Activated naive CD8-positive, alpha-beta T cell treated with anti-CD3 and anti-CD28 coated beads, Interleukin-2, amount 50 U/mL, for 24 hours (primary cell): ENCODE results near the gene MTHFSD.

Experiments
- ATAC-seq: fragments of 150-1000 bp; cut with Tn5 transposase; one replicate; pipeline ENCODE4 v1.10.0; 2021
- DNase-seq: peaks from one replicate; pipeline ENCODE4 v3.0.0; 2021
- H3K27ac Mint-ChIP-seq: one replicate; pipeline ENCODE4 v1.8.0; 2021; ENCODE audit warnings: mild to moderate bottlenecking, mixed read lengths
- H3K27me3 Mint-ChIP-seq: one replicate; pipeline ENCODE4 v1.8.0; 2021; ENCODE audit warnings: mixed read lengths
- H3K36me3 Mint-ChIP-seq: one replicate; pipeline ENCODE4 v1.8.0; 2021; ENCODE audit warnings: low read depth, mixed read lengths
- H3K4me1 Mint-ChIP-seq: one replicate; pipeline ENCODE4 v1.8.0; 2021; ENCODE audit warnings: mixed read lengths
- H3K4me3 Mint-ChIP-seq: one replicate; pipeline ENCODE4 v1.8.0; 2021; ENCODE audit warnings: mild to moderate bottlenecking, moderate library complexity, mixed read lengths
- H3K9me3 Mint-ChIP-seq: one replicate; pipeline ENCODE4 v1.8.0; 2021; ENCODE audit warnings: mixed read lengths

MTHFSD gene

DNA sequence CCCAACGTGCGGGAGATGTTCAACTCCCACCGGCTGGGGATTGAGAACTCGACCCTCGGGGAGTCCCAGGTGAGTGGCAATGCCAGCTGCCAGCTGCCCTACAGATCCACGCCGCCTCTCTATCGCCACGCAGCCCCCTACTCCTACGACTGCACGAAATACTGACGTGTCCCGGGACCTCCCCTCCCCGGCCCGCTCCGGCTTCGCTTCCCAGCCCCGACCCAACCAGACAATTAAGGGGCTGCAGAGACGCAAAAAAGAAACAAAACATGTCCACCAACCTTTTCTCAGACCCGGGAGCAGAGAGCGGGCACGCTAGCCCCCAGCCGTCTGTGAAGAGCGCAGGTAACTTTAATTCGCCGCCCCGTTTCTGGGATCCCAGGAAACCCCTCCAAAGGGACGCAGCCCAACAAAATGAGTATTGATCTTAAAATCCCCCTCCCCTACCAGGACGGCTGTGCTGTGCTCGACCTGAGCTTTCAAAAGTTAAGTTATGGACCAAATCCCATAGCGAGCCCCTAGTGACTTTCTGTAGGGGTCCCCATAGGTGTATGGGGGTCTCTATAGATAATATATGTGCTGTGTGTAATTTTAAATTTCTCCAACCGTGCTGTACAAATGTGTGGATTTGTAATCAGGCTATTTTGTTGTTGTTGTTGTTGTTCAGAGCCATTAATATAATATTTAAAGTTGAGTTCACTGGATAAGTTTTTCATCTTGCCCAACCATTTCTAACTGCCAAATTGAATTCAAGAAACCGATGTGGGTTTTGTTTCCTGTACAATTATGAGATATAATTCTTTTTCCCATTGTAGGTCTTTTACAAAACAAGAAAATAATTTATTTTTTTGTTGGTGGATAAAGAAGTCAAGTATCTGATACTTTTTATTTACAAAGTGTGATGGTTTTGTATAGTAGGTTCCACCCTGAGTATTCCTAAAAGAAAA lies 13.9 kb upstream of the MTHFSD start:
- Mint-ChIP-seq H3K4me3 (no peak overlapping the region), H3K36me3 (peaks cover 2% of the 10 kb centered on the region), H3K4me1 (peaks cover 7% of the 10 kb centered on the region), H3K27ac (no peak overlapping the region), H3K9me3 (no peaks in the 10 kb centered on the region), H3K27me3 (peaks cover 69% of the 10 kb centered on the region)
- ATAC-seq, result no peak
- no peak for DNase-seq

GRCh38 chr16:86567701-86568581 lies 12.9 kb upstream of the MTHFSD start:
- Mint-ChIP-seq H3K9me3 (no peaks in the 10 kb centered on the region), H3K36me3 (peaks cover 2% of the 10 kb centered on the region), H3K4me1 (peaks cover 13% of the 10 kb centered on the region), H3K4me3 (no peak overlapping the region), H3K27me3 (peaks cover 72% of the 10 kb centered on the region), H3K27ac (no peak overlapping the region)
- ATAC-seq (no peak), DNase-seq (no peak)

- peaks cover 70% of the 10 kb centered on the region for H3K27me3 Mint-ChIP-seq
- ATAC-seq (peak; percentile 20), DNase-seq (no peak)
- no peak overlapping the region for H3K4me3 Mint-ChIP-seq
- H3K4me1 Mint-ChIP-seq, result peaks cover 13% of the 10 kb centered on the region
- no peak overlapping the region for H3K27ac Mint-ChIP-seq
- H3K9me3 Mint-ChIP-seq, result no peaks in the 10 kb centered on the region
- peaks cover 2% of the 10 kb centered on the region for H3K36me3 Mint-ChIP-seq
Measured at GRCh38 chr16:86566966-86567700, 12.1 kb upstream of the MTHFSD start.

- Mint-ChIP-seq H3K36me3 (peaks cover 2% of the 10 kb centered on the region), H3K4me3 (no peak within 1 kb of the TSS), H3K27me3 (peaks cover 70% of the 10 kb centered on the region), H3K9me3 (no peaks in the 10 kb centered on the region), H3K4me1 (peaks cover 13% of the 10 kb centered on the region), H3K27ac (no peak within 1 kb of the TSS)
- no peak for ATAC-seq
- DNase-seq, result peak; percentile 55
Measured at GRCh38 chr16:86566601-86566965, 11.5 kb upstream of the MTHFSD start, which contains the start of gene FOXC2. FOXC2 (plus strand) TSS chr16:86566829; CDS start chr16:86567336, 507 bp downstream.

DNA sequence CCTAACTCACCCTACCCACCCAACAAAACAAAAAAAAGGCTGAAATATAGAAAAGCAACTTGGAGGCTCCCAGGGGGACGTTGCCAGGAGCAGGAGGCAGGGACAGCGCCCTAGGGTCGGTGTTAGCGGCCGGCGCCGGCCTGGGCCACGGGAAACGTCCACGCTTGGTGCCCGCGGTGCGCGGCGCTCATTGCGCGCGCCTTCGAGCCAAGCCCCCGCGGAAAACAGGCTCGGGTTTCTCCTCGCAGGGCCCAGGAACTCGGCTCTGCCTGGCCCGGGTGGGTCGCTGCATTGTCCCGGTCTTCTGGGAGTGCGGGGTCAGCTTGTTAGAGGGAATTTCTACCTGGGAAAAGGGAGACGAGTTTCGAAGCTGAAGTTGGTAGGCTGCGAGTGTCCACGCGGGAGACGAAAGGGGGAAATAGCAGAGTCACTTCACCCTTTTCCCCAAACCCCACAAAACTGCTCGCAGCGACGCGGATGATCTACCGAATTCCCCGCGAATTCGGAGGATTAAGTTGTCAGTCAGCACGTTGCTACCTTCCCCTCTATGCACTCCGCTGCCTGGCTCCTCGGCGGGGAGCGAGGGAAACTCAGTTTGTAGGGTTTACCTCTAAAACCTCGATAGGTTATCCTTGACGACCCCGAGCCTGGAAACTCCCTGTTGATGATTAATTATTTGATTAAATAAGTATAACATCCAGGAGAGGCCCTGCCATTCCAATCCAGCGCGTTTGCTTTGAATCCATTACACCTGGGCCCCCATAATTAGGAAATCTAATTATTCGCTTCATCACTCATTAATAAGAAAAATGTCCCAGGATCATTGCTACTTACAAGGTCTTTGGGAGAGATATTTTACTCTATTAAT lies 10.8 kb upstream of the MTHFSD start:
- Mint-ChIP-seq H3K36me3 (peaks cover 2% of the 10 kb centered on the region), H3K9me3 (no peaks in the 10 kb centered on the region), H3K4me3 (no peak overlapping the region), H3K4me1 (peaks cover 13% of the 10 kb centered on the region), H3K27me3 (peaks cover 69% of the 10 kb centered on the region), H3K27ac (no peak overlapping the region)
- DNase-seq (no peak), ATAC-seq (no peak)

DNA sequence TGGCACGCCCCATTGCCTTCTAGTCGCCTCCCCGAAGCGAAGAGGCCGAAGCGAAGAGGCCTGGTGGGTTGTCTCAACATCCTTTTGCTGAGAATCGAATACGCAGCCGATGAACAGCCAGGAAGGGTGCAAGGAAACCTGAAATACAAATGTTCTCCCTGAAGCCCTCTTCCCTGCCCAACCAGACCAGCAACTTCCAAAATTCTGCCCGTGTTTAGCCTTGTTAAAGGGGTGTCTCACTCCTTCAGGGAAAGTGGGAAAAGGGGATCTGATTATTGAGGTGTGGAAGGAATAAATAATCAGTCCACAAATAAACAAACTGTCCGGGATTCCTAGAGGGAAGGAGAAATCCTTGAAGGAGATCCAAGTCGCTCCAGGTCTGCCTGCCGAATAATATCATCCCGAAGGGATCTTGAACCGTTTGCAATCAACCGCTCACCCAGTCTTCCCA lies 10.2 kb upstream of the MTHFSD start:
- no peak overlapping the region for H3K4me3 Mint-ChIP-seq
- H3K4me1 Mint-ChIP-seq, result peaks cover 13% of the 10 kb centered on the region
- peaks cover 64% of the 10 kb centered on the region for H3K27me3 Mint-ChIP-seq
- H3K36me3 Mint-ChIP-seq, result peaks cover 2% of the 10 kb centered on the region
- H3K9me3 Mint-ChIP-seq, result no peaks in the 10 kb centered on the region
- DNase-seq (no peak), ATAC-seq (no peak)
- no peak overlapping the region for H3K27ac Mint-ChIP-seq

DNA sequence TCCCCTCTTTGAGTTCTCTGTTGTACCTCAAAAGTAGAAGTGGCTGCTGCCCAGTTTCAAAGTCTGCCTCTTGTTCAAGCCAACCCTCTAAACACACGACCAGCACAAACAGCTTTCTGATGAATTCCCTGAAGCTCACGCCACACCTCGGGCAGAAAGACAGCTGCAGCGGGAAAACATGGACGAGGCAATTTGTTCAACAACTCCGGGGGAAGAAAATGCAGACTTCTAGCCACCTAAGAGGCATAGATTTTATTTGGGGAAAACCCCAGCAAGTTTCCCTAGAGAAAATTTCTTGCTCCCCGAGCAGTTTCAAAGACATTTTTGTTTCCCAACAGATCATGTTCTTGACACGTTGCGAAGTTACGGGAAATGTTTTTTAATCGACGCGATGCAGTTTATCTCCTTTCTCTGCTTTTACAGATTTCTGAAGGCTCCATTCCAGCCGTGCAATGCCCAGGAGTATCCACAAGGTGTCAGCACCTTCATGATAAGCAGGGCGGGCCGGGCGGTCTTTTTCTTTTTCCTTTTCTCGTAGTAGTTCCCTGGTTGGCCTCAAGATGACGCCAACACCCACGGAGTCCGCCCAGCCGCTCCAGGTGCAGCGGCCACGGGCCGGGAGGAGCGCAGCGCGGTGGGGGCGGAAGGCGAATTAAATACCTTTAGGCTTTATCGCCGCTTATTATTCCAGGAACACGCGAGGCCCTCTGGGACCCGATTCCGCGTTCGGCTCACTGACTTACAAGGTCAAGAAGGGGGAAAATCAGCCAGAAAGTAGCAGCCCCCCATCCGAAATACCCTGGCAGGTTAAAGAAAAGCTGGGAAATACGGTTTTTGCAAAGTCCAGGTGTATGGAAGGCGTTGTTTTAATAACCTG lies 8.7 kb upstream of the MTHFSD start:
- H3K36me3 Mint-ChIP-seq, result peaks cover 2% of the 10 kb centered on the region
- peaks cover 53% of the 10 kb centered on the region for H3K27me3 Mint-ChIP-seq
- peak; percentile 83 for DNase-seq
- no peak overlapping the region for H3K4me3 Mint-ChIP-seq
- peak; percentile 65 for ATAC-seq
- H3K9me3 Mint-ChIP-seq, result no peaks in the 10 kb centered on the region
- peaks cover 11% of the 10 kb centered on the region for H3K4me1 Mint-ChIP-seq
- H3K27ac Mint-ChIP-seq, result no peak overlapping the region

DNA sequence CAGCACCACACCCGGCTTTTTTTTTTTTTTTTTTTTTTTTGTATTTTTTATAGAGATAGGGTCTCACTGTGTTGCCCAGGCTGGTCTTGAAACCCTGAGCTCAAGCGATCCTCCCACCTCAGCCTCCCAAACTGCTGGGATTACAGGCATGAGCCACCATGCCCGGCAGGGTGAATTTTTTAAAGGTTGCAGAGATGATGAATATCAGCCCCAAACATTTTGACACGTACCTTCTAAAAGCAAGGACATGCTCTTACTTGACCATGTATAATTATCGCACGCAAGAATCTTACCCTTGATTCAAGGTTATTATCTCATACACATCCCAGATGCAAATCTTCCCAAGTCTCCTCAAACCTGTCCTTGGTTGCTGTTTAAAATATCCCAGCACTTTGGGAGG lies 7.3 kb upstream of the MTHFSD start:
- Mint-ChIP-seq H3K27ac (no peak overlapping the region), H3K4me1 (peaks cover 11% of the 10 kb centered on the region), H3K4me3 (no peak overlapping the region), H3K27me3 (peaks cover 53% of the 10 kb centered on the region), H3K9me3 (no peaks in the 10 kb centered on the region), H3K36me3 (peaks cover under 1% of the 10 kb centered on the region)
- ATAC-seq (no peak), DNase-seq (no peak)

DNA sequence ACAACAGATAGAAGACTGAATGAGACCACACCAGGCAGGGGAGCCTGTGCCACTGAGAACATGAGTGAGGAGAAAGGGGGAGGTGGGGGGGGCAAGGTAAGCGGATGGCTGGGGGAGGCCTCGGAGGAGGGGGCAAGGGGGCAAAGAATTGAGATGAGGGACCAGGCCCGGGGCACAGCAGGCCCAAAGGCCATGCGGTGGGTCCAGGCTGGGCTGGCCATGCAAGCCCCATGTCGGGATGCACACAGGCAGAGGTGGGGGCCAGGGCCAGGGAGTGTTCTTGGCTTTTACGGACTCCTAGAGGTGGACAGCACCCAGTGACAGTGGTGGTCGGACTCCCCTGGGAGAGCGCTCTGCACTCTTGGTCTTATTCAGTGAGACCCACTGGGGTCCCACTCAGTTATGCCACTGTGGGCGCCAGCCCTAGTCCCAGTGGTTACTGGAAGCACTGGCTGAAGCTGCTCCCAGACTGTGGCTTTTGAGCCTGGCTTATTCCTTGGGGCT lies 4.8 kb upstream of the MTHFSD start:
- Mint-ChIP-seq H3K4me1 (peaks cover 22% of the 10 kb centered on the region), H3K27ac (no peak overlapping the region), H3K27me3 (peaks cover 33% of the 10 kb centered on the region), H3K4me3 (no peak overlapping the region), H3K9me3 (no peaks in the 10 kb centered on the region), H3K36me3 (peaks cover 2% of the 10 kb centered on the region)
- DNase-seq (no peak), ATAC-seq (no peak)

GRCh38 chr16:86558355-86559193 lies 3.5 kb upstream of the MTHFSD start:
- no peak overlapping the region for H3K4me3 Mint-ChIP-seq
- peaks cover 10% of the 10 kb centered on the region for H3K36me3 Mint-ChIP-seq
- ATAC-seq, result no peak
- H3K9me3 Mint-ChIP-seq, result no peaks in the 10 kb centered on the region
- H3K4me1 Mint-ChIP-seq, result peaks cover 25% of the 10 kb centered on the region
- peaks cover 21% of the 10 kb centered on the region for H3K27me3 Mint-ChIP-seq
- no peak overlapping the region for H3K27ac Mint-ChIP-seq
- no peak for DNase-seq

GRCh38 chr16:86557587-86557986 lies 2.6 kb upstream of the MTHFSD start:
- ATAC-seq (no peak), DNase-seq (no peak)
- Mint-ChIP-seq H3K36me3 (peaks cover 12% of the 10 kb centered on the region), H3K27me3 (peaks cover 14% of the 10 kb centered on the region), H3K27ac (no peak overlapping the region), H3K4me1 (peaks cover 25% of the 10 kb centered on the region), H3K9me3 (no peaks in the 10 kb centered on the region), H3K4me3 (no peak overlapping the region)

- Mint-ChIP-seq H3K27me3 (peaks cover 11% of the 10 kb centered on the region), H3K27ac (no peak overlapping the region), H3K36me3 (peaks cover 14% of the 10 kb centered on the region), H3K9me3 (no peaks in the 10 kb centered on the region), H3K4me3 (no peak overlapping the region), H3K4me1 (peaks cover 25% of the 10 kb centered on the region)
- ATAC-seq (no peak), DNase-seq (no peak)
Measured at GRCh38 chr16:86556576-86556975, 1.5 kb upstream of the MTHFSD start.
